Muscle layer of colon (tissue), 2 donors: ENCODE measurements around the gene PDE12.

ENCODE experiments used
- H3K27ac ChIP-seq: one replicate; pipeline ENCODE4 v1.7.0; 2013; ENCODE audit warnings: low read depth, mild to moderate bottlenecking, low read length, moderate library complexity
- H3K27me3 ChIP-seq, 2 donors: one replicate each; pipeline ENCODE4 v1.7.0; 2013; ENCODE audit warnings: low read length in 2 of 2, mild to moderate bottlenecking in 2 of 2; ENCODE audit not compliant: insufficient read depth in 2 of 2, control insufficient read depth in 1 of 2
- H3K36me3 ChIP-seq: one replicate; pipeline ENCODE4 v1.7.0; 2013; ENCODE audit warnings: mild to moderate bottlenecking, low read length; ENCODE audit not compliant: insufficient read depth
- H3K4me1 ChIP-seq: one replicate; pipeline ENCODE4 v1.7.0; 2013; ENCODE audit warnings: mild to moderate bottlenecking, low read length; ENCODE audit not compliant: insufficient read depth
- H3K4me3 ChIP-seq, 2 donors: one replicate each; pipeline ENCODE4 v1.7.0; 2013; ENCODE audit warnings: low read length in 2 of 2, low read depth in 1 of 2, mild to moderate bottlenecking in 1 of 2, moderate library complexity in 1 of 2
- H3K9ac ChIP-seq: one replicate; pipeline ENCODE4 v1.7.0; 2013; ENCODE audit warnings: low read length
- H3K9me3 ChIP-seq: one replicate; pipeline ENCODE4 v1.7.0; 2013; ENCODE audit warnings: mild to moderate bottlenecking, low read length
- donor health status: abdominal sarcoma.
- donor health status: Adenocarcinoma of cecum.

The PDE12 gene, protein sequence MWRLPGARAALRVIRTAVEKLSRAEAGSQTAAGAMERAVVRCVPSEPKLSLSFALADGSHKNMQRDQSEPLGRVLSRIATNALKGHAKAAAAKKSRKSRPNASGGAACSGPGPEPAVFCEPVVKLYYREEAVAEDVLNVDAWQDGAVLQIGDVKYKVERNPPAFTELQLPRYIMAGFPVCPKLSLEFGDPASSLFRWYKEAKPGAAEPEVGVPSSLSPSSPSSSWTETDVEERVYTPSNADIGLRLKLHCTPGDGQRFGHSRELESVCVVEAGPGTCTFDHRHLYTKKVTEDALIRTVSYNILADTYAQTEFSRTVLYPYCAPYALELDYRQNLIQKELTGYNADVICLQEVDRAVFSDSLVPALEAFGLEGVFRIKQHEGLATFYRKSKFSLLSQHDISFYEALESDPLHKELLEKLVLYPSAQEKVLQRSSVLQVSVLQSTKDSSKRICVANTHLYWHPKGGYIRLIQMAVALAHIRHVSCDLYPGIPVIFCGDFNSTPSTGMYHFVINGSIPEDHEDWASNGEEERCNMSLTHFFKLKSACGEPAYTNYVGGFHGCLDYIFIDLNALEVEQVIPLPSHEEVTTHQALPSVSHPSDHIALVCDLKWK

DNA sequence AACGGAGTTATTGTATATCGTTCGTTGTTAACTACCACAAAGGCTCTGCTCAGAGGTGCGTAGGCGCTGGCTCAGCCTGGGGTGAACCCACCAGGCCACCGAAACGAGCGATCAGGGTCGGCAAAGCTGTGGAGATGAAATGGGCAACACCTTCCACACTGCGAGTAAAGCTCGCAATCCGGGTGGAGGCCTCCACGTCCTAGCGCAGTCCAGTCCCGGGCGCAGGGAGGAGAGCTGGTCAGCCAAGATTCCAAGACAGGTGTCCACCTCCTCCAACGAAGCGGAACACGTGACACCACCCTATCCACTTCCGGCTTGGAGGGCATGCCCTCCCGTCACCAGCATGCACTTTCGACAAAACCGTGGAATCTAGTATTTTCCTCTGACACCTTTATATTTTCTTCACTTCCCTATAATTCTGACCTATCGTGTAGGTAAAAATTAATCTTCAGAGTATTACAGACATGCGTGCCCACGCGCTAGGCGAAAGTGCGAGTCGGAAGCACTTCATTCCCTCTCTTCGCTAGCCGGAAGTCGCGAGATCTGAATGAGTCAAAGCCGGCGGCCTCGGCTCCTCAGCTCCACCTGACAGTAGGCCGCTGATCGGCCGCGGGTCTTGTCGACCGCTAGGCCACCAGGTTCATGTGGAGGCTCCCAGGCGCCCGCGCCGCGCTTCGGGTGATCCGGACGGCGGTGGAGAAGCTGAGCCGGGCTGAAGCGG lies at the start of gene PDE12:
Gene PDE12 (plus strand): TSS at position 537 of the 721 bp plus-strand sequence. CDS start 106 bp downstream, at position 643.
- Histone ChIP-seq H3K4me3 (peak within 1 kb of the TSS; percentile 87 to 100), H3K9ac (peak within 1 kb of the TSS; percentile 92), H3K9me3 (no peaks in the 10 kb centered on the region), H3K36me3 (peaks cover 4% of the 10 kb centered on the region), H3K27ac (peak within 1 kb of the TSS; percentile 97), H3K4me1 (peaks cover 26% of the 10 kb centered on the region), H3K27me3 (no peaks in the 10 kb centered on the region)

- Histone ChIP-seq H3K4me1 (no peaks in the 10 kb centered on the region), H3K27ac (no peak overlapping the region), H3K27me3 (no peaks in the 10 kb centered on the region), H3K9me3 (no peaks in the 10 kb centered on the region), H3K9ac (no peak overlapping the region), H3K4me3 (no peak overlapping the region), H3K36me3 (no peaks in the 10 kb centered on the region)
Measured at GRCh38 chr3:57512166-57512565, 43.9 kb upstream of the PDE12 start.

DNA sequence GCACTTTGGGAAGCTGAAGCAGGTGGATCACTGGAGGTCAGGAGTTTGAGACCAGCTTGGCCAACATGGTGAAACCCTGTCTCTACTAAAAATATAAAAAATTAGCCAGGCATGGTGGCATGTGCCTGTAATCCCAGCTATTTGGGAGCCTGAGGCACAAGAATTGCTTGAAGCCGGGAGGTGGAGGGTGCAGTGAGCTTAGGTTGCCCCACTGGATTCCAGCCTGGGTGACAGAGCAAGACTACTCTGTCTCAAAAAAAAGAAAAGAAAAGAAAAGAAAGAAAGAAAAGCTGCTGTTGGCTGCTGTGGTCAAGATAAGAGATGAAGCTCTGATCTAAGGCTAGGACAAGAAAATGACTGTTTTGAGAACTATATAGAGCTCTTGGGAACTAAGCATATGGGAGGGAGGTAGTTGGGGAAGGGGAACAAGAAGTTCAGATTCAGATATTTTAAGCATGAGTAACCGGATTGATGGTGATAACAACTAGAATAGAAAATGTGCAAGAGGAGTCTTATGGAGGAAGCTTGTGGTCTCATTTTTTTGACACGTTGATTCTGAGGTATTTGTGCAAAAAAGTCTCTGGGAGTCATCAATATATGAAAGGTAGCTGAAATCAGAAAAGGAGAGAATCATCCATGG lies 37.7 kb upstream of the PDE12 start:
- no peak overlapping the region for H3K4me3 ChIP-seq
- H3K27me3 ChIP-seq = no peaks in the 10 kb centered on the region
- H3K4me1 ChIP-seq = no peaks in the 10 kb centered on the region
- no peak overlapping the region for H3K27ac ChIP-seq
- no peaks in the 10 kb centered on the region for H3K36me3 ChIP-seq
- no peaks in the 10 kb centered on the region for H3K9me3 ChIP-seq
- H3K9ac ChIP-seq = no peak overlapping the region

DNA sequence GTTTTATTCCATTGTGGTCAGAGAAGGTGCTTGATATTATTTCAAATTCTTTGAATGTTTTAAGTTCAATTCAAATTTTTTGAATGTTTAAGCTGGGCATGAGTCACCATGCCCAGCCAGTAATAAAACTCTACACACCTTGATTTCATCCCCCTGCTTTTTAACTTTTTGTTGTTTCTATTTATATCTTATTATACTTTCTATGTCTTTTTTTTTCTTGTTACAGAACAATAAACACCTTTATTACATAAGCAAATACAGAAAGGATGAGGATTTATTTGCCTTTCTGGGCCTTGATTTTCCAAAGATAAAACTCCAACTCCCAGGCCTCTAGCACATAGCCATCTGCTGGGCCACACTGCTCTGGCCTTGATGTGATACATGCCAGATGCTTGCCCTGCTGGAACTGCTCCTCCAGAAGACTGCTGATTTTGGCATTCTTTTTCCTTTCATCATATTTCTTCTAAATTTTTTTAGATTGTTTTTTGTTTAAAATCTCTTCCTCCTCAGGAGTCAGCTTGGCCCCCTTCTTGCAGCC lies 25.9 kb upstream of the PDE12 start:
- Histone ChIP-seq H3K4me3 (no peak overlapping the region), H3K4me1 (no peaks in the 10 kb centered on the region), H3K27ac (no peak overlapping the region), H3K9me3 (no peaks in the 10 kb centered on the region), H3K27me3 (no peaks in the 10 kb centered on the region), H3K9ac (no peak overlapping the region), H3K36me3 (no peaks in the 10 kb centered on the region)

GRCh38 chr3:57538465-57538864 lies 17.6 kb upstream of the PDE12 start:
- Histone ChIP-seq H3K36me3 (no peaks in the 10 kb centered on the region), H3K9ac (no peak overlapping the region), H3K27me3 (no peaks in the 10 kb centered on the region), H3K9me3 (no peaks in the 10 kb centered on the region), H3K27ac (no peak overlapping the region), H3K4me1 (no peaks in the 10 kb centered on the region), H3K4me3 (no peak overlapping the region)

DNA sequence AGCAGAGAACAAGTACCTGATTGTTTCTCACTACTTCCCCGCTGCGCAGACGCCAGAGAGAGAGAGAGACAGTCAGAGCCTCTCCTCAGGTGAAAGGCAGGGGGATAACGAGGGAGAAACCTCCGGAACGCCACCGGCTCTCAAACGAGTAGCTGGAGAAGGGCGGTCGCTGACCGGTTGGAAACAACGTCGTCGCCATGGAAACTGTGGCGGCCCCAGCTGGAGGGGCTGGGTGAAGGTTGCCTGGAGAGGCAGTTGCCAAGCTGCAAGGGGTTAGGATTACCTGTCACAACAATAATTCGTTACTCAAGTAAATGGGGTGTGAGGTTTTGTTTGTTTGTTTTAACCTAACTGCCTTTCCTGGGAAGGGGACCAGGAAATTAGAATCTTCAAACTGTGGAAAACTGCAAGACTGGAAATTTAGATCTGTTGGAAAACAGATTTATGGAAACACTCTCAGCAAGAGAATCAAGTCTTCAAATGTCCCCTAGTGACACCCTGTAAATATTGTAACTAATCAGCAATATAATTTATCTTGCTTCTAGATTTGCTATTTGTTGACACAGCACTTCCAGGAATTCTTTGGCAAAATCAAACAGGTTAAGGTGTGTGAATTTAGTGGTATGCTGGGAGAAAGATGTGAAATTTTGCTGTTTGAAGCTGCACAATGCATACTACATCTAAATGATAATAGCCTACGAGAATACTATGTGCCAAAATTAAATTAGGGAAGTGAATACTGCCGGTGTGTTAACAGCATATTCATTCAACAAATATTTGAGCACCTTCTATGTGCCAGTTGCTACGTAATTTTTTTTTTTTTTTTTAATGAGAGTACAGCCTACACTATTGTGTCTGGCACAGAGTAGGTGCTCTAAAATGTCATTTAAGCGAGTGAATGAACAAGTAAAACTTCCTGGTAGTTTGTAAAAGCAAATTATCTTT lies 11.6 kb upstream of the PDE12 start, which contains the start of gene DNAH12:
Gene DNAH12 (minus strand): TSS at position 164 of the 945 bp plus-strand sequence. CDS start 1,474 bp downstream, outside the sequence.
- Histone ChIP-seq H3K4me3 (no peak within 1 kb of the TSS), H3K36me3 (no peaks in the 10 kb centered on the region), H3K9ac (no peak within 1 kb of the TSS), H3K27me3 (no peaks in the 10 kb centered on the region), H3K4me1 (no peaks in the 10 kb centered on the region), H3K27ac (no peak within 1 kb of the TSS), H3K9me3 (no peaks in the 10 kb centered on the region)

DNA sequence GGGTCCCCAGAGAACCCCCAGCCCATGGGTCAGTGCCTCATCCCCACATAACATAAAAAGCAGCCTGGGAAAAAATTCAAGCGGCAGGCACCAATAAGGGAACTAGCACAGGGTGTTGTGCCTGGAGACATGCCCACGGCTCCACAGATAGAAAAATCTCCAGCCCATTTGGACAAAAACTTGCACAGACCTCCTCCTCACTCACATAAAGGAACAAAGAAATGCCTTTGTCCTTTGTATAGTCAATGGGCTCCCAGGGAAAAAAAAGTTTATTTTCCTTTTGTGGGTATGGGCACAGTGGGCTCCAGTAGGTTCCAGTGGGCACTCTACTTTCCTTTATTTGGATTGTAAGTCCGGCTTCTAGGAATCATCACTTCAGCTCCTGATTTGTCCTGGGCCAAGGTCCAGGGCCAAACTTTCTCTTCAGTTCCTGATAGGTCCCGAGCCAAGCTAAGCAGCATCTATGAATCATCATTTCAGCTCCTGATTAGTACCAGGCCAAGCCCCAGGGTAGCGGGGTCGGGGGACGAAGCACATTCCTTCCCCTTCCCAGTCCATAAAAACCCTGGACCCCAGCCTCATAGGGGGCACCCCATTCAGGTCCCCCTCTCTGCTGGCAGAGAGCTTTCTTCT lies 10.3 kb upstream of the PDE12 start:
- Histone ChIP-seq H3K9ac (no peak overlapping the region), H3K4me3 (no peak overlapping the region), H3K36me3 (no peaks in the 10 kb centered on the region), H3K27me3 (no peaks in the 10 kb centered on the region), H3K4me1 (no peaks in the 10 kb centered on the region), H3K9me3 (no peaks in the 10 kb centered on the region), H3K27ac (no peak overlapping the region)

- Histone ChIP-seq H3K4me1 (no peaks in the 10 kb centered on the region), H3K9me3 (no peaks in the 10 kb centered on the region), H3K4me3 (no peak overlapping the region), H3K27me3 (no peaks in the 10 kb centered on the region), H3K27ac (no peak overlapping the region), H3K36me3 (no peaks in the 10 kb centered on the region), H3K9ac (no peak overlapping the region)
Measured at GRCh38 chr3:57546616-57547015, 9.5 kb upstream of the PDE12 start.

GRCh38 chr3:57555306-57555705 lies 768 bp upstream of the PDE12 start:
- Histone ChIP-seq H3K4me1 (peaks cover 26% of the 10 kb centered on the region), H3K9ac (peak overlapping the region; percentile 92), H3K27ac (peak overlapping the region; percentile 97), H3K27me3 (no peaks in the 10 kb centered on the region), H3K36me3 (peaks cover 4% of the 10 kb centered on the region), H3K4me3 (peak overlapping the region; percentile 87 to 100), H3K9me3 (no peaks in the 10 kb centered on the region)
